ENCODE results near the gene HSPH1.

DNA sequence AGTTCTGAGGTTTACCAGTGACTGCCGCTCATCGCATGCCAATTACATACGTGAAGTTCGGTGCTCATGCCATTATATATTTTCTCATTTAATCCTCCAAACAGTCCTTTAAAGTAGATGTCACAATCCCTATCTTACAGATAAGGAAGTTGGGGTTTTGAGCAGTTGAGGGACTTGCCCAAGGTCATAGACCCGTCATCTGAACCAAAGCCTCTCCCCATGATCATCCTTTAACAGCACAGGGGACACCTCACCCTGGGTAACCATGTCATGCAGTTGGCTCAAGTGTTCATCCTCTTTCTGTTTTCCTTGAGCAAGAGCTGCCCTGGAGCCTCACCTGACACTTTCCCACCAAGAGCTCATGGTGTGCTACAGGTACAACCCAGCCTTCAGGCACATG lies 69.1 kb downstream of the HSPH1 start:
- TF ChIP-seq, protein P1, sequence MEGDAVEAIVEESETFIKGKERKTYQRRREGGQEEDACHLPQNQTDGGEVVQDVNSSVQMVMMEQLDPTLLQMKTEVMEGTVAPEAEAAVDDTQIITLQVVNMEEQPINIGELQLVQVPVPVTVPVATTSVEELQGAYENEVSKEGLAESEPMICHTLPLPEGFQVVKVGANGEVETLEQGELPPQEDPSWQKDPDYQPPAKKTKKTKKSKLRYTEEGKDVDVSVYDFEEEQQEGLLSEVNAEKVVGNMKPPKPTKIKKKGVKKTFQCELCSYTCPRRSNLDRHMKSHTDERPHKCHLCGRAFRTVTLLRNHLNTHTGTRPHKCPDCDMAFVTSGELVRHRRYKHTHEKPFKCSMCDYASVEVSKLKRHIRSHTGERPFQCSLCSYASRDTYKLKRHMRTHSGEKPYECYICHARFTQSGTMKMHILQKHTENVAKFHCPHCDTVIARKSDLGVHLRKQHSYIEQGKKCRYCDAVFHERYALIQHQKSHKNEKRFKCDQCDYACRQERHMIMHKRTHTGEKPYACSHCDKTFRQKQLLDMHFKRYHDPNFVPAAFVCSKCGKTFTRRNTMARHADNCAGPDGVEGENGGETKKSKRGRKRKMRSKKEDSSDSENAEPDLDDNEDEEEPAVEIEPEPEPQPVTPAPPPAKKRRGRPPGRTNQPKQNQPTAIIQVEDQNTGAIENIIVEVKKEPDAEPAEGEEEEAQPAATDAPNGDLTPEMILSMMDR (IDR thresholded peaks at IDR 0.05), result no peak
- no peak for TF ChIP-seq POLR2AphosphoS5 (IDR thresholded peaks at IDR 0.05; ENCODE audit: low read depth, low read length)
- TF ChIP-seq, protein P2, sequence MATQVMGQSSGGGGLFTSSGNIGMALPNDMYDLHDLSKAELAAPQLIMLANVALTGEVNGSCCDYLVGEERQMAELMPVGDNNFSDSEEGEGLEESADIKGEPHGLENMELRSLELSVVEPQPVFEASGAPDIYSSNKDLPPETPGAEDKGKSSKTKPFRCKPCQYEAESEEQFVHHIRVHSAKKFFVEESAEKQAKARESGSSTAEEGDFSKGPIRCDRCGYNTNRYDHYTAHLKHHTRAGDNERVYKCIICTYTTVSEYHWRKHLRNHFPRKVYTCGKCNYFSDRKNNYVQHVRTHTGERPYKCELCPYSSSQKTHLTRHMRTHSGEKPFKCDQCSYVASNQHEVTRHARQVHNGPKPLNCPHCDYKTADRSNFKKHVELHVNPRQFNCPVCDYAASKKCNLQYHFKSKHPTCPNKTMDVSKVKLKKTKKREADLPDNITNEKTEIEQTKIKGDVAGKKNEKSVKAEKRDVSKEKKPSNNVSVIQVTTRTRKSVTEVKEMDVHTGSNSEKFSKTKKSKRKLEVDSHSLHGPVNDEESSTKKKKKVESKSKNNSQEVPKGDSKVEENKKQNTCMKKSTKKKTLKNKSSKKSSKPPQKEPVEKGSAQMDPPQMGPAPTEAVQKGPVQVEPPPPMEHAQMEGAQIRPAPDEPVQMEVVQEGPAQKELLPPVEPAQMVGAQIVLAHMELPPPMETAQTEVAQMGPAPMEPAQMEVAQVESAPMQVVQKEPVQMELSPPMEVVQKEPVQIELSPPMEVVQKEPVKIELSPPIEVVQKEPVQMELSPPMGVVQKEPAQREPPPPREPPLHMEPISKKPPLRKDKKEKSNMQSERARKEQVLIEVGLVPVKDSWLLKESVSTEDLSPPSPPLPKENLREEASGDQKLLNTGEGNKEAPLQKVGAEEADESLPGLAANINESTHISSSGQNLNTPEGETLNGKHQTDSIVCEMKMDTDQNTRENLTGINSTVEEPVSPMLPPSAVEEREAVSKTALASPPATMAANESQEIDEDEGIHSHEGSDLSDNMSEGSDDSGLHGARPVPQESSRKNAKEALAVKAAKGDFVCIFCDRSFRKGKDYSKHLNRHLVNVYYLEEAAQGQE (IDR thresholded peaks at IDR 0.05; ENCODE audit: insufficient read depth in 1 of 2, low read depth in 2 of 2, low read length in 1 of 2), result no peak
- no peak for TF ChIP-seq SIN3A (IDR thresholded peaks at IDR 0.05; ENCODE audit: borderline replicate concordance, insufficient read depth, low read depth, low read length)
- TF ChIP-seq TCF7L2 (IDR thresholded peaks at IDR 0.05; ENCODE audit: low read depth, low read length), result no peak

All from Panc1 (cell line).